Loucy (cell line): ENCODE data around the gene CCR5AS.

ENCODE experiments used
- H2AFZ ChIP-seq: fragments of 200-600 bp; sonication (generic); 2 replicates; pipeline ENCODE4 v1.6.0; 2016; ENCODE audit warnings: antibody characterized with exemption, mild to moderate bottlenecking, low read length, moderate library complexity
- H3F3A ChIP-seq: fragments of 200-600 bp; 2 replicates; pipeline ENCODE4 v1.6.0; 2016; ENCODE audit warnings: antibody characterized with exemption, low read depth, mild to moderate bottlenecking
- H3K27me3 ChIP-seq: fragments of 200-600 bp; sonication (generic); 2 replicates; pipeline ENCODE4 v1.6.1; 2014; ENCODE audit warnings: low read length, mild to moderate bottlenecking; ENCODE audit not compliant: insufficient read depth, poor library complexity, severe bottlenecking
- H3K36me3 ChIP-seq: fragments of 200-600 bp; sonication (generic); 2 replicates; pipeline ENCODE4 v1.6.1; 2016; ENCODE audit warnings: low read length; ENCODE audit not compliant: insufficient read depth
- H3K4me1 ChIP-seq: fragments of 200-600 bp; sonication (generic); 2 replicates; pipeline ENCODE4 v1.5.1; 2014; ENCODE audit warnings: low read length, mild to moderate bottlenecking; ENCODE audit not compliant: insufficient read depth, poor library complexity, severe bottlenecking
- H3K4me2 ChIP-seq: fragments of 200-600 bp; sonication (generic); 2 replicates; pipeline ENCODE4 v1.6.0; 2014; ENCODE audit warnings: antibody characterized with exemption, low read length, low read depth, mild to moderate bottlenecking; ENCODE audit not compliant: poor library complexity, severe bottlenecking
- H3K4me3 ChIP-seq: fragments of 200-600 bp; sonication (generic); 2 replicates; pipeline ENCODE4 v1.5.1; 2014; ENCODE audit warnings: low read length, mild to moderate bottlenecking, mixed read lengths; ENCODE audit not compliant: poor library complexity, severe bottlenecking
- H3K79me2 ChIP-seq: fragments of 200-600 bp; sonication (generic); 2 replicates; pipeline ENCODE4 v1.6.1; 2014; ENCODE audit warnings: low read length; ENCODE audit not compliant: insufficient read depth
- H3K9ac ChIP-seq: fragments of 200-600 bp; sonication (generic); 2 replicates; pipeline ENCODE4 v1.6.0; 2014; ENCODE audit warnings: mild to moderate bottlenecking, low read depth, low read length, moderate library complexity; ENCODE audit not compliant: poor library complexity, severe bottlenecking
- H3K9me2 ChIP-seq: fragments of 200-600 bp; sonication (generic); replicated peaks from 2 replicates; pipeline ENCODE4 v1.6.1; 2016; ENCODE audit warnings: low read depth, low read length, mixed read lengths
- H3K9me3 ChIP-seq: fragments of 200-600 bp; sonication (generic); 2 replicates; pipeline ENCODE4 v1.6.1; 2014; ENCODE audit warnings: mild to moderate bottlenecking, antibody characterized with exemption, low read length, low read depth; ENCODE audit not compliant: insufficient read depth
- H4K20me1 ChIP-seq: fragments of 200-600 bp; sonication (generic); 2 replicates; pipeline ENCODE4 v1.6.0; 2014; ENCODE audit warnings: antibody characterized with exemption, low read length, mild to moderate bottlenecking; ENCODE audit not compliant: insufficient read depth, poor library complexity, severe bottlenecking
- CTCF ChIP-seq: fragments of 200-600 bp; sonication (generic); conservative IDR thresholded peaks from 2 replicates; pipeline ENCODE4 v1.5.1; 2014; ENCODE audit warnings: mild to moderate bottlenecking, antibody characterized with exemption, low read length
- EZH2phosphoT487 ChIP-seq: fragments of 200-600 bp; IDR thresholded peaks from 2 replicates; pipeline ENCODE4 v1.6.1; 2018; ENCODE audit warnings: antibody characterized with exemption, mild to moderate bottlenecking, moderate library complexity, borderline replicate concordance

CCR5AS gene

GRCh38 chr3:46358466-46358865, 48.4 kb downstream of the CCR5AS start:
- Histone ChIP-seq H3K36me3 (no peaks in the 10 kb centered on the region), H4K20me1 (no peaks in the 10 kb centered on the region), H3K4me2 (no peak overlapping the region), H3F3A (no peaks in the 10 kb centered on the region), H3K4me1 (peaks cover 14% of the 10 kb centered on the region), H2AFZ (no peak overlapping the region), H3K9me2 (no peaks in the 10 kb centered on the region), H3K9me3 (no peaks in the 10 kb centered on the region), H3K27me3 (peaks cover 14% of the 10 kb centered on the region), H3K4me3 (no peak overlapping the region), H3K79me2 (no peaks in the 10 kb centered on the region), H3K9ac (no peak overlapping the region)
- TF ChIP-seq CTCF (no peak), EZH2phosphoT487 (no peak)

- Histone ChIP-seq H3K9me2 (no peaks in the 10 kb centered on the region), H3K79me2 (no peaks in the 10 kb centered on the region), H3K27me3 (peaks cover 17% of the 10 kb centered on the region), H3K4me2 (no peak overlapping the region), H3F3A (no peaks in the 10 kb centered on the region), H2AFZ (no peak overlapping the region), H3K4me1 (peaks cover 14% of the 10 kb centered on the region), H4K20me1 (no peaks in the 10 kb centered on the region), H3K9ac (no peak overlapping the region), H3K4me3 (no peak overlapping the region), H3K9me3 (no peaks in the 10 kb centered on the region), H3K36me3 (no peaks in the 10 kb centered on the region)
- no peak for TF ChIP-seq EZH2phosphoT487
- no peak for TF ChIP-seq CTCF
Measured at GRCh38 chr3:46356909-46357308, 50.0 kb downstream of the CCR5AS start.

- H3K4me3 ChIP-seq = no peak overlapping the region
- H3K36me3 ChIP-seq = no peaks in the 10 kb centered on the region
- no peak overlapping the region for H2AFZ ChIP-seq
- peaks cover 14% of the 10 kb centered on the region for H3K4me1 ChIP-seq
- H3K4me2 ChIP-seq = no peak overlapping the region
- H3F3A ChIP-seq = no peaks in the 10 kb centered on the region
- no peak overlapping the region for H3K9ac ChIP-seq
- TF ChIP-seq CTCF (no peak), EZH2phosphoT487 (no peak)
- no peaks in the 10 kb centered on the region for H4K20me1 ChIP-seq
- H3K27me3 ChIP-seq = peaks cover 23% of the 10 kb centered on the region
- no peaks in the 10 kb centered on the region for H3K9me3 ChIP-seq
- H3K9me2 ChIP-seq = no peaks in the 10 kb centered on the region
- no peaks in the 10 kb centered on the region for H3K79me2 ChIP-seq
Measured at GRCh38 chr3:46356276-46356675, 50.6 kb downstream of the CCR5AS start.
